Heart left ventricle (tissue), 16 donors: ENCODE results near the gene DCAF5. TPM values are rescaled to one million over a fixed set of nuclear protein-coding genes. Genes with fewer than 3 reads are reported as not detected.

Source experiments
- ATAC-seq, 4 donors: fragments of 200-7000 bp; cut with Tn5 transposase; one replicate each; pipeline ENCODE4 v1.9.1; 2020 to 2022; ENCODE audit warnings: moderate library complexity in 4 of 4, mild to moderate bottlenecking in 3 of 4, moderate number of reproducible peaks in 1 of 4
- DNase-seq, 5 donors: peaks; one replicate each; pipeline ENCODE4 v3.0.0-alpha.2; 2020
- H3K27ac ChIP-seq, 12 donors: fragments of 200-600 bp; sonication (generic) in 4 of 12; one replicate each; pipeline versions ENCODE4 v1.5.0 to v1.8.0; 2016 to 2022; ENCODE audit warnings: mild to moderate bottlenecking in 2 of 12
- H3K27me3 ChIP-seq, 9 donors: fragments of 200-600 bp; sonication (generic) in 2 of 9; one replicate each; pipeline versions ENCODE4 v1.5.1 to v1.8.0; 2016 to 2022; ENCODE audit warnings: mild to moderate bottlenecking in 3 of 9
- H3K36me3 ChIP-seq, 9 donors: fragments of 200-600 bp; sonication (generic) in 2 of 9; one replicate each; pipeline versions ENCODE4 v1.5.0 to v1.8.0; 2018 to 2022; ENCODE audit warnings: mild to moderate bottlenecking in 2 of 9
- H3K4me1 ChIP-seq, 12 donors: fragments of 200-600 bp; sonication (generic) in 4 of 12; one replicate each; pipeline versions ENCODE4 v1.5.0 to v1.8.0; 2016 to 2022; ENCODE audit warnings: mild to moderate bottlenecking in 3 of 12
- H3K4me3 ChIP-seq, 12 donors: fragments of 200-600 bp; sonication (generic) in 4 of 12; one replicate each; pipeline versions ENCODE4 v1.5.0 to v1.8.0; 2017 to 2022; ENCODE audit warnings: mild to moderate bottlenecking in 9 of 12, moderate library complexity in 4 of 12
- H3K9me3 ChIP-seq, 12 donors: fragments of 200-600 bp; sonication (generic) in 4 of 12; one replicate each; pipeline versions ENCODE4 v1.5.0 to v1.8.0; 2016 to 2022; ENCODE audit warnings: mild to moderate bottlenecking in 1 of 12
- CTCF ChIP-seq, 12 donors: fragments of 200-600 bp; sonication (generic) in 4 of 12; IDR thresholded peaks; one replicate each; pipeline versions ENCODE4 v1.5.0 to v1.8.0; 2018 to 2022; ENCODE audit warnings: antibody characterized with exemption in 12 of 12, mild to moderate bottlenecking in 5 of 12
- POLR2A ChIP-seq, 2 donors: fragments of 450-650 bp; IDR thresholded peaks; one replicate each; pipeline ENCODE4 v1.6.1; 2017; ENCODE audit warnings: antibody characterized with exemption in 2 of 2, mild to moderate bottlenecking in 2 of 2, moderate library complexity in 2 of 2
- WGBS, 4 donors: extraction: QIAGEN DNeasy Blood & Tissue Kit in 2 of 4; methylation state at CpG; one replicate each; pipeline versions ENCODE4 v1.1.5 to v1.1.7; 2013 to 2018; 5-methylcytosine and 5-hydroxymethylcytosine counted together
- intact Hi-C, 10 donors: fragments of 100-400 bp; cut with DNase I; formaldehyde crosslinking; loops; one replicate each; pipeline versions ENCODE4 v1.11.1 to v1.14.2; 2022
- polyA plus RNA-seq, 2 donors: library from polyadenylated mRNA; stranded (reverse); fragments of 200-250 nt; gene quantifications; one replicate each; pipeline ENCODE4 v1.2.3, GENCODE V29; 2013
- total RNA-seq, 9 donors: library from RNA; depleted of rRNA in 2 of 9; stranded (reverse); fragments of >200 nt in 2 of 9; fragmentation: NEBNext Ultra II Directional in 3 of 9; extraction: Animal tissue kit (Norgen Biotek cat#: 25700) in 3 of 9; gene quantifications; one replicate each; pipeline versions ENCODE4 v1.1.0 to v1.2.4, GENCODE V29; 2016 to 2023
- donor health status: ischemic (EF 13 %, LVEDD 7.1; RV severe dilation, severe dysfunction).
- donor health status: healthy with polysubstance abuse.
- donor health status: DM: no; HTN: yes; CAD: no.
- donor health status: DM: no; HTN: no; CAD: no.
- donor health status: ischemic (EF 25% LVEDD 6.9; RV normal size, moderate dysfunction).
- donor health status: ischemic (EF 25% LVEDD 5.7; RV mildly dilated, moderate dysfunction).
- donor health status: healthy.
- donor health status: DM: yes; HTN: yes; CAD: no.
- donor health status: ischemic (EF 35%, LVEDD 5.7; RV mildly dilated, moderate dysfunction).
- donor health status: nonischemic (EF 11% LVEDD 7.7; RV severe dilation, severe dysfunction).
- donor health status: DM: yes; HTN: yes; CAD: no.
- donor health status: PGD.
- donor health status: ischemic (EF 29% LVEDD 5.4; RV normal size, mild dysfunction).
- donor health status: nonischemic (EF 23%, LVEDD 6.1; RV moderate dilation, normal function).

The DCAF5 gene
- total and polyA plus RNA-seq, 11 donors = 16.8 to 71.7 (median 58.8) TPM

DNA sequence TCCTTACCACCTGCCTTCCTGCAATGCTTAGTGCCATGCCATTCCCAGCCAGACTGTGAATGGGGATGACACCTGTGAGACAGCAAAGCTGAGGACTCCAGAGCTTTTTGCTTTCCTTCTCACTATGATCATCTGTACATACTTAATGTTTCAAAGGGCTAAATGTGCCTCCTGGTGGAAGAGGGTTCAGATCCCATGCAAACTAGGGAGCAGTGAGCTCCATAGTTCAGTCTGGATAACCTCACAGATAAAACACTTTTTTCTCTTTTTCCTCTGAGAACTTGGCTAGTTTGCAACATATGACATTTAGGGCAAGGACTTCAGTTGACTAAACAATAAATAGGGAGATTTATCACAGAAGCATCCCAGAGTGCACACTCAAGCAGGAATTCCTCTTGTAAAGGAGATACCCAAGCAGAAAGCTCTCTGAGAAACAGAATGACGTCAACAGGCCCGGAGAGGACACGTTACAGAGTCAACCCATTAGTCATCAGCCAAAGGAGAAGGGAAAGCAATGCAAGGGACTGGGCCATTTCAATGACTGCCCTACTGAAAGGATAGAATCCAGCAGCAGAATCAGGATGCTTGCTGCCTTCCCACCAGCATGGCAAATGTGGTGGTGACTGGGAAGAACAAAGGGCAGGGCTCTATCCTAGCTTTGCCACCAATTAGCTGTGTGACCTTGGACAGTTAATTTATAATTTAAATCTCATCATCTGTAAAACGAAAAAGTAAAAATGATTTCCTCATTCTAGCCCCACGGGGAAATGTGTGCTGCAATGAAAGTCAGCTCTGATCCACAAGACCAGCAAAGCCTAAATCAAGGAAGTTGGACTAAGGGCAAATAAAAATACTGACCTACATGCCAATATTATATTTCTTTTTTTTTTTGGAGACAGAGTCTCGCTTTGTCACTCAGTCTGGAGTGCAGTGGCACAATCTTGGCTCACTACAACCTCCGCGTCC, 93.0 kb downstream of the DCAF5 start:
- intact Hi-C loops = loop anchor here in 1 of 10 donors (5.0 kb wide), 1 partner anchor 148 kb away; no protein-coding TSS in a partner anchor
- no peaks in the 10 kb centered on the region for H3K9me3 ChIP-seq
- peaks cover 0 to 93% (median 69%) of the 10 kb centered on the region in 9 donors for H3K36me3 ChIP-seq
- ATAC-seq (peak in 3 of 4 donors; percentile 82 to 92 (median 91)), DNase-seq (peak in 2 of 5 donors; percentile 27 to 56)
- H3K27me3 ChIP-seq = no peaks in the 10 kb centered on the region
- H3K4me1 ChIP-seq = peaks cover 0 to 26% (median 8%) of the 10 kb centered on the region in 12 donors
- TF ChIP-seq POLR2A (IDR thresholded peaks at IDR 0.05) = no peak
- peak in 4 of 12 donors; percentile 8 to 19 (median 13) for TF ChIP-seq CTCF (IDR thresholded peaks at IDR 0.05)
- no peak overlapping the region for H3K4me3 ChIP-seq
- WGBS, 4 donors = 64 to 74% (median 67%) methylated on average over 8 of the region's 8 CpGs
- H3K27ac ChIP-seq = peak overlapping the region in 5 of 12 donors; percentile 7 to 86 (median 32)

- DNase-seq (no peak), ATAC-seq (peak in 3 of 4 donors; percentile 41 to 56 (median 44))
- Histone ChIP-seq H3K27ac (peak overlapping the region in 2 of 12 donors; percentile 9 to 17), H3K4me1 (peaks cover 2 to 48% (median 24%) of the 10 kb centered on the region in 12 donors), H3K4me3 (no peak overlapping the region), H3K36me3 (peaks cover 0 to 75% (median 62%) of the 10 kb centered on the region in 9 donors), H3K9me3 (no peaks in the 10 kb centered on the region), H3K27me3 (no peaks in the 10 kb centered on the region)
- intact Hi-C loops = loop anchor here in 1 of 10 donors (5.0 kb wide), 1 partner anchor 144 kb away; no protein-coding TSS in a partner anchor
- WGBS, 4 donors = 29 to 45% (median 36%) methylated on average over 3 of the region's 3 CpGs
- no peak for TF ChIP-seq POLR2A (IDR thresholded peaks at IDR 0.05)
- TF ChIP-seq CTCF (IDR thresholded peaks at IDR 0.05) = peak in 5 of 12 donors; percentile 8 to 27 (median 16)
Observed at GRCh38 chr14:69055999-69056788, 96.7 kb downstream of the DCAF5 start.

DNA sequence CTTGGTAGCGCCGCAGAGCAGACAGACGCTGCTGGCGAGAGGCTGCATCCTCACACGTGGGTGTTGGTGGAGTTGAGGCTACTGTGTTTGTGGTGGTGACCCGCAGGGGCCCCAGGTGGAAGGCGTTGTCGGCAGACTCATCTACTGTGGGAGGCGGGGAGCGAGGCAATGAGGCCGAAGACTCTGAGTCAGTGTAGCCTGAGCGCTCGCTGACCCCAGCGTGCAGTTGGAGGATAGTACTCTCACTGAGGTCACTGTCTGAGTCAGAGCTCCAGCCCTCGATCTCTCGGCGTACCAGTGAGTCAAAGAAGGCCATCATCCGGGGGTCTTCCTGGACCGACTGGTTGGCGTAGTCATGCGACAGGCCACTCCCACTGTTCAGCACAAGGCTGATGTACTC, 97.8 kb downstream of the DCAF5 start:
- no peak overlapping the region for H3K27ac ChIP-seq
- DNase-seq = no peak
- WGBS, 4 donors = 93 to 97% (median 95%) methylated on average over 20 to 21 of the region's 21 CpGs
- H3K9me3 ChIP-seq = no peaks in the 10 kb centered on the region
- ATAC-seq = no peak
- TF ChIP-seq POLR2A (IDR thresholded peaks at IDR 0.05) (no peak), CTCF (IDR thresholded peaks at IDR 0.05) (no peak)
- H3K36me3 ChIP-seq = peaks cover 0 to 65% (median 51%) of the 10 kb centered on the region in 9 donors
- H3K27me3 ChIP-seq = no peaks in the 10 kb centered on the region
- no peak overlapping the region for H3K4me3 ChIP-seq
- intact Hi-C loops = loop anchor here in 1 of 10 donors (5.0 kb wide), 1 partner anchor 143 kb away; no protein-coding TSS in a partner anchor
- peaks cover 10 to 52% (median 33%) of the 10 kb centered on the region in 12 donors for H3K4me1 ChIP-seq
